GM18519 (cell line): Measurements from ENCODE around the gene TAAR1.
"Not testable (repeated sequence)": the region's sequence is repeated elsewhere in the genome, so short reads cannot be mapped to it uniquely, and the experiment has no call there.

Experiments used
- ATAC-seq: cut with Tn5 transposase; IDR thresholded peaks from one replicate; pipeline ENCODE4 v1.9.1; 2021; ENCODE audit warnings: mild to moderate bottlenecking, moderate library complexity; ENCODE audit not compliant: unreplicated experiment, low FRiP score

The TAAR1 gene

GRCh38 chr6:132664309-132665034 lies 5.5 kb upstream of the TAAR1 start:
- ATAC-seq: no peak

GRCh38 chr6:132663661-132664060 lies 4.7 kb upstream of the TAAR1 start:
- no peak for ATAC-seq

- ATAC-seq: no peak
These were observed 2.9 kb upstream of the TAAR1 start for GRCh38 chr6:132661906-132662305.

DNA sequence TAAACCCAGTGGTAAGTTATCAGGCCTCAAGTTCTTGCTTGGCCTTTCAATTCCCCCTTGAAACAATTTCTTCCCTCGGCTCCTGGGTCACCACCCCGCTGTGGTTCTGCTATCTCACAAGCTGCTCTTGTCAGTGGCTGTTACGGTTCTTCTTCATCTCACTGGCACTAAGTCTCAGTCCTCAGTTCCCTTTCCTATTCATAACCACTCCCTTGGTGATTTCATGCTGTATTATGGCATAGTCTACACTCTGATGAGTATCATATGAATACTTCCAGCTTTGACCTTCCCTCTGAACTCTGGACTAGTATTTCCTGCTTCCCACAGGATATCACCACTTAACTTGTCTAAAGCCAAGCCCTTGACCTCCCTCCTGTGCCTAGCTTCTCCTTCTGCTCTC lies 7.9 kb downstream of the TAAR1 start:
- ATAC-seq: no peak

DNA sequence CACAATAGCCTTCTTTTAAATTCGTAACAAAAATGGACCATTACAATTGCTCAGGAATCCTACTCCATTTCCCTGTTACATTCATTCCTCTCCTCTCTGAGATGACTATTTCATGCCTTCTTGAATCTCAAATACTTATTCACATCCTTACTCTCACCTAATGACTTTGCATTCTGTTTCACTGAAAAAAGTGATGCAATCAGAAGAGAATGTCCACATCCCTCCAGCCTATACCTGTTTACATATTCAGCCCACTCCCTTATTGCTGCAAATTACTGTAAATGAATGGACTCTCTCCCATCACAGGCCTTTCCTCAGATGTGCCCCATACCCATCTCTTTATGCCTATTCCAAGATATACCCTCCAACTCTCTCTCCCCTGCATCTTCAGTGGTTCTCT lies 8.6 kb downstream of the TAAR1 start:
- no peak for ATAC-seq

DNA sequence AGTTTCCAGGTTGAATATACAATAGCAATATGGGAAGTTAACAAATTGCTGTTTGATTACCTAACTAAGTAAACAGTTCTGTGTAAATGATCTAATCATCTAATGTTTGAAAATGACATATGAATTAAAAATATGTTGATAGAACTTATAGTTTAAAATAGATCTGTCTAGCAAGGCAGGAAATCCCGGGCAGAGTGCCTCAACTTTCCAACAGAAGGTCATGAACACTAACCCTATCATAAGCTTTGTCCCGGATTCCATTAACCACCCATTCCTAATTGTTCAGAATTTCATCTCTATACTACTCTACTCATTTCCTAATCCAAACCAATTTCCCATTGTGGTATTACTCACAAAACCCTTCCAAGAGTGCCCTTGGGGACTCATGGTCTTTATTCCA lies 10.2 kb downstream of the TAAR1 start:
- ATAC-seq: no peak

GRCh38 chr6:132648356-132648755 lies 10.6 kb downstream of the TAAR1 start:
- peak; percentile 63 for ATAC-seq

GRCh38 chr6:132643547-132643946 lies 15.4 kb downstream of the TAAR1 start:
- no peak for ATAC-seq

- not testable (repeated sequence) for ATAC-seq
These were observed 21.8 kb downstream of the TAAR1 start for GRCh38 chr6:132637135-132637534.

DNA sequence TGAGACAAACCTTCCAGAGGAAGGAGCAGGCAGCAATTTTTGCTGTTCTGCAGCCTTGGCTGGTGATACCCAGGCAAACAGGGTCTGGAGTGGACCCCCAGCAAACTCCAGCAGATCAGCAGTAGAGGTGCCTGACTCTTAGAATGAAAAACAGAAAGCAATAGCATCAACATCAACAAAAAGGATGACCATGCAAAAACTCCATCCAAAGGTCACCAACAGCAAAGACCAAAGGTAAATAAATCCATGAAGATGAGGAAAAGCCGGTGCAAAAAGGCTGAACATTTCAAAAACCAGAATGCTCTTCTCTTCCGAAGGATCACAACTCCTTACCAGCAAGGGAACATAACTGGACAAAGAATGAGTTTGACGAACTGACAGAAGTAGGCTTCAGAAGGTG lies 23.1 kb downstream of the TAAR1 start:
- not testable (repeated sequence) for ATAC-seq

DNA sequence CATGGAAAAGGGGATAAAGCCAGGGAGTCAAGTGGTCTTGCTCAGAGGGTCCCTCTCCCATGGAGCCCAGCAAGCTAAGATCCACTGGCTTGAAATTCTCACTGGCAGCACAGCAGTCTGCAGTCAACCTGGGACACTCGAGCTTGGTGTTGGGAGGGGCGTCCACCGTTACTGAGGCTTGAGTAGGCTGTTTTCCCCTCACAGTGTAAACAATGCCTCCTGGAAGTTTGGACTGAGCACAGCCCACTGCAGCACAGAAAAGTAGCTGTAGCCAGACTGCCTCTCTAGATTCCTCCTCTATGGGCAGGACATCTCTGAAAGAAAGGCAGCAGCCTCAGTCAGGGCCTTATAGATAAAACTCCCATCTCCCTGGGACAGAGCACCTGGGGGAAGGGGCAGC lies 23.7 kb downstream of the TAAR1 start:
- not testable (repeated sequence) for ATAC-seq

- ATAC-seq: no peak
These were observed 24.2 kb downstream of the TAAR1 start for GRCh38 chr6:132634796-132635195.

- no peak for ATAC-seq
These were observed 25.6 kb downstream of the TAAR1 start for GRCh38 chr6:132633362-132633761.

DNA sequence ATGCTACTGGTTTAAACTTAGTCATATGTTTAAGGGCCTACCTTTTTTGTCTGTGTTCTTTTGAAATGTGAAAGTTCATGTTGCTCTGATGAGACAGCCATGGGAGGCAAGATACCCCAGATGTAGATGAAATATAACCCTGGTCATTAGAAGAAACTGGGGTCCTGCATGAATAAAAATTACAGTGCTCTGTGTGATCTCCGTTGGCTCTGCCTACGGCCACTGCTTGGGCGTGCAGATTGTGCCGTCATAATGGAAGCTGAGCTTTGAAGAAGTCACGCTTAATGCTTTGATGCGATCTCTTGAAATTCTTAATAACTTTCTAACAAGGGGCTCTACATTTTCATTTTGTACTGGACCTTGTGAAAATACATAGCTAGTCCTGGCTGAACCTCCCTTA lies 34.8 kb downstream of the TAAR1 start, which contains the start of gene TAAR2:
TAAR2 (minus strand) TSS at position 101 of the 400 bp plus-strand sequence; CDS start at position 101, 0 bp downstream.
- no peak for ATAC-seq

DNA sequence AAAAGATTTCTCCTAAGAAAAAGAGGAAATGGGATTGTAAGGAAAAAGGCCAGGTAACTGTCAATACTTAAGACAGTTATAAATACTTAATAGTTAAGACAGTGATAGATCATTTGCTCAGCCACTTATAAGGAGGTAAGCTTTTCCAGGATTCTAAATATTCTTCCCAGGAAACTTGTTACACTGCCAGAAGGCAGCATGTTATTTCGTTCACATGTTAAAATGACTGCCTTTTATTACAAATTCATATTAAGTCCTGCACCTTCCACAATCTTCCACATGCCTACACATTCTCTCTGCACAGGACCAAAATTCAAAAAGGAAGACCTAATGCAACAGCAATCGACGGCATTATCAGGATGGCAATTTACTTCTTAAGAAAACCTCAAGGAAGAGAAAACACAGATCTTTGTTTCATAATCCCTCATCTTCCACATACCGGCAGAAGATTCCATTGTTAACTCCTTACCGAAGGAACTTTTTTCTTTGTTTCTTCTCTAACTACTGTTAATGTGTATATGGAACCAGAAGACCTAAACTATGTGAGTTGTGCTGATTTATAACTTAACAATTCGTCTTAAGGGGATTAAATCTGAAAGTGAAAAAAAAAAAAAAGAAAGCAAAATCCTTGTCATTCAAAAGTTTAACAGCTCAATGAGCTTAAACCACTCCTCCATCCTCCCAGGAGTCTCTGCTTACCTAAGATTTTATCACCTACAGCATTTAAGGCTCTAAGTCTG lies 35.7 kb downstream of the TAAR1 start:
- no peak for ATAC-seq

DNA sequence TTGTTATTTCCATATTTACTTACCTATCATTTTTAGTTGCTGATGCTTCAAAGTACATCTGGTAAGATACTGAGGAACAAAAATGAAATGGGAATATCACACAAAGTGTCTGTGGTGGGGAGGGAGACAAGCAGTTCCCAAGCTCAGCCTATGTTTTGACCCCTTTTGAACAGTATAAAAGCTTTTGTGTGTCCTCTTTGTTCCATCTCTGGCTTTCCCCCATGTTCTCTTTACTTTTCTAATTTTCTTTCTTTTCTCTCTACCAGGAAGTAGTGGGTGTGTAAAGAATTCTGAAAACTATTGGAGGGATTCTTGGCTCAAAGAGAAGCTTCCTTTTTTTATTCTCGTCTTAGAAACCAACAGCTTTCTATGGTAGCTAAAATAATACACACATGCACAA lies 42.3 kb downstream of the TAAR1 start:
- no peak for ATAC-seq

DNA sequence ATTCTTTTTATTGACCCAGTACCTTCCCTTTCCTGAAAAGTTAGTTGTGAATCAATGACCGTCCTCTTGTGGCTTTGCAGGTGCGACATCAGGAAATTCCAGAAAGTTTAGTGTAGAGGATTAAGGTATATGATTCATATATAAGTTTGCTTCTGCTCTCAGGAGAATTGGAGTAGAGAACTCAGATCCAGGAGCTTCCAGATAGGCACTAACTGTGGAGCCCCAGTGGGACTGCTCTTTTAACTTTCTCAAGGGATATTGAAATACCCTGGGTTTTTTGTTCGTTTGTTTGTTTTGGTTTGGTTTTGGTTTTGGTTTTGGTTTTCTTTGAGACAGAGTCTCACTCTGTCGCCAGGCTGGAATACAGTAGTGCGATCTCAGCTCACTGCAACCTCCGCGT lies 44.4 kb downstream of the TAAR1 start:
- ATAC-seq: no peak

GRCh38 chr6:132612449-132613108 lies 46.4 kb downstream of the TAAR1 start:
- ATAC-seq: no peak

- no peak for ATAC-seq
These were observed 47.4 kb downstream of the TAAR1 start for GRCh38 chr6:132611616-132612015.

DNA sequence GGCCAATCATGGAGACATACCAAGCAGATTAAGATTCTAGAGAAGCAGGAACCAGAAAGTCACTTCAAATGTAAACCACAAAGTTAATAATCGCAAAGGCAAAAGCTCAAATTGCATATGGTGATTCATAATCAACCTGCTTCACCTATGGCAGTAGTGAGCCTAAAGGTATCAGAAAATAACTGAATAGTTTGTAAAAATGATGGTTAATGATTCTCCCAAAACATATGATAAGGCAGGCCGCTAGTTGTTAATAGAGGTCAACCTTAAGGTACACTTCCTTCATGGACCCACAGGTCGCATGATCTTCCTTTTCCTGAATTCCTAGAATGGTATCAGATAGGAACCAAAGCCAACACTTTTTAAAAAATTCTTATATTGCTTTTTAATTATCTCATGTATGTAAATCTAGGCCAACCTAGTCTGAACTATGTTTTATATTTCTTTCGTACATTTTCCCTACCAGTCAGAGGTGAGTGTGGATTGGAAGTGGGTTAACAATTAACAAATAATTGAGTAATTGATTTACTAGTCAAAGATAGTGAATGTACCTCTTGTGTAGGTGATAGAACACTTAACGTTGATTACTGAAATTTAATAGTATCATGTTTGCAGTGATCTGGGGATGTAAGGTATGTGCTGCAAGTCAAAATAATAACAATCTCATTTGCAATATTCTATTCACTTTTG lies 51.3 kb downstream of the TAAR1 start:
- ATAC-seq: no peak

DNA sequence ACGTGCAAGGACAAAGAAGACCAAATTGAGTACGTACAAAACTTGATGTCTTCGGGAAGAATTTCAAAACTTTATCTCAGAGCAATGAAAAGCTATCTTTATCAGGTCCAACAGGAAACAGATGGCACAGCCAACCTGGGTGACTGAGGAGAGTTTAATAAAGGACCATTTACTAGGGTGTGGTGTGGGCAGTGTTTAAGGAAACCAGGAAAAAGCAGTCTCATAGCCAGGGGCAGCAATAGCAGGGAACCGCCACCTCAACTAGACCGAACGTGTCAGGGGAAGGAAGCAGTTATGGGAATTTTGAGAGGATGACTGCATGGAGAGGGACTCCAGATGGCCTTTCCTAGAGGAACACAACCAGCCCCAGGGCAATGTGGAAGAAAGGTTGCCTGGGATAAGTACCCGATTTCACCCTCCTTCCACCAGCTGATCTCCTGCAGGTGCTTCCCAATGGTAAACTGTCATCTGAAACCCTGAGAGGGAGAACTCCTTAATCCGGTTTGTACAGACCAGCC lies 54.3 kb downstream of the TAAR1 start:
- ATAC-seq: no peak
